GM18526 (cell line): ENCODE data around the gene PHYKPL.

Experiments
- POLR2A ChIP-seq: IDR thresholded peaks from 3 replicates; pipeline ENCODE4 v1.6.1; 2011; ENCODE audit not compliant: insufficient read length; ENCODE audit errors: extremely low read depth

Gene PHYKPL

DNA sequence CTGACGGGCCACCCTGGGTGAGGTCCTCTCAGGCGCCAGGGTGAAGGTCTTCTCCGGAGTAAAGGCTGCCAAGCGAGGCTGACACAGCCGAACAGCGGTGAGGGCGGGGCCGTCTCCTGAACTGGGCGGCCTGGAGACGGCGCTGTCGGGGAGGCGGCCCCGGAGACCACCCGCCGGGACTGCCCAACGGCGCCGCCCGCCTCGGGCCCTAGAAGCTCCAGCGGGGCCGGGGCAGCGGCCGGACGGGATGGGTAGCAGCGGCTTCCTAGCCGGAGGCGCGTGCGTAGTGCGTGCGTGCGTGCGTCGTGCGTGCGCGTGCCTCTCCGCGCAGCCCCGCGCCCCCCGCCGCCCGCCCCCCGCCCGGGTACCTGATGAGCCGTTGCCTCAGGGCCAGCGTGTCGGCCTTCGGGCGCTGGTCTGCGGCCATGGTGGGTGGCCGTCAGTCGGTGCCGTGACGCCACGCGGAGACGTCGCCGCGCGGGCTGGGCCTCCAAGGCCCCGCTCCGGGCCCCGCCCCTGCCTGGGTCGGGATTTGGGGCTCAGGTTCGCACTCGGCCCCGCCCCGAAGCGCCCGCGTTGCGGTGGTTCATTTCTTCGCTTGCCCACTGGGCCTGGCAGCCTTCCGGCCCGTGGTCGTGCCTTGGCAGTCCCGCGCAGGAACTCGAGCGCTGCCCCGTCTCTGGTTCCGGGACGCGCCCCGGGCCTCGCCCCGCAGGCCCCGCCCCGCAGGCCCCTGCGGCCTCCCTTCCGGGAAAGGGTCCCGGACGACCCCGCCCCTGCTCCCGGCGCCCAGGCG lies at the start of gene PHYKPL:
PHYKPL (minus strand) TSS at position 679 of the 796 bp plus-strand sequence; CDS start at position 427, 252 bp downstream.
- peak; percentile 64 for TF ChIP-seq POLR2A

DNA sequence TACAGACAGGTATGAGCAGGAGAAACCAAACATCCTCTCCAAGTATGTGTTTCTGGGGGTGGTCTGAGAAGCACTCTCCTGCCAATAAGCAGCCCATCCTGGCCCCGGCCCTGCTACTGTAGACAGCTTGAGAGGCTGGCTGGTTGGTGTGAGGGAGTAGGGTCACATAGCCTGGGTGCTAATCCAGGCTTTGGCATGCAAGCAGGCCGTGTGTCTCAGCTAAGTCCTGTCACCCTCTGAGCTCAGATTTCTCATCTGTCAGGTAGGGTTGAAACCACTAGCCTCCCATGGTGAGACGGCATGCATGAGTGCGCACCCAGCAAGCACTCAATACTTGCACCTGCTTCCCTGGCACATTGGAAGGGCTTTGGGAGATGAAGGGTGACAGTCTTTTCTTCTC lies 49.8 kb upstream of the PHYKPL start:
- TF ChIP-seq POLR2A, result no peak

DNA sequence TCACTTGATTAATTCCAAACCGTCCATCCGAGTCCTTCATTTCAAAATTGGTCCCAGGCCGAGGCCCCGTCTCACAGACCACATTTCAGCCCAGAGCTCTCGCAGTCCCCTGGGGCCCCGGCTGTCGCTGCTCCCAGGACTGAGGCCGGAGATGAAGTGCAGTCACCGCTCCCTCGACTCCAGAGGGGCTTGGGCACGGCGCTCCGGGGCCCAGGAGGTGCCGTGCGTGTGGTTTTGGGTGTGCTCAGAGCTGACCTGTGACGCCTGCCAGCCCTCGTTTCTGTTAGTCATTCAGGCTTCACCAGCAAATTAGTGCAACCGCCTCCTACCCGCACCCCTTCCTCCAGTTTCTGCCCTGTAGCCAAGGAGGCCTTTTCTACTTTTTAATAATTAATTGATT lies 48.7 kb upstream of the PHYKPL start:
- TF ChIP-seq POLR2A, result no peak

DNA sequence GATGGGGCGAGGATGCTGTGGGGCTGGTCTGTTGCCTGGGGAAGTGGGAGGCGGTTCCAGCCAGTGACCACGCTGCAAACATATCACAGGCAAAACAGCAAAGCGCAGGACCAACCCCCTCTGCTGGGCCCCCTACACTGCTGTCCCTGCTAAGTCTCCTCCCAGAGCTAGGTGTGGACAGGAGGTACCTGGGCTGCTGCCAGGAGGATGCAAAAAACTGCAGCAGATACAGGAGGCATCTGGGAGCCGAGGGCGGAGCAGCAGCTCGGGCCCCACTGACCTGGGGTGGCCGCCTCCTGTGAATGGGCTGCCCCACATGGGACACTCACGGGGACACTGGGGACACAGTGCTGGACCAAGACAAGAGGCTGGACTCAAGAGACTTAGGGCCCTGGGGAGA lies 48.0 kb upstream of the PHYKPL start:
- TF ChIP-seq POLR2A, result no peak

DNA sequence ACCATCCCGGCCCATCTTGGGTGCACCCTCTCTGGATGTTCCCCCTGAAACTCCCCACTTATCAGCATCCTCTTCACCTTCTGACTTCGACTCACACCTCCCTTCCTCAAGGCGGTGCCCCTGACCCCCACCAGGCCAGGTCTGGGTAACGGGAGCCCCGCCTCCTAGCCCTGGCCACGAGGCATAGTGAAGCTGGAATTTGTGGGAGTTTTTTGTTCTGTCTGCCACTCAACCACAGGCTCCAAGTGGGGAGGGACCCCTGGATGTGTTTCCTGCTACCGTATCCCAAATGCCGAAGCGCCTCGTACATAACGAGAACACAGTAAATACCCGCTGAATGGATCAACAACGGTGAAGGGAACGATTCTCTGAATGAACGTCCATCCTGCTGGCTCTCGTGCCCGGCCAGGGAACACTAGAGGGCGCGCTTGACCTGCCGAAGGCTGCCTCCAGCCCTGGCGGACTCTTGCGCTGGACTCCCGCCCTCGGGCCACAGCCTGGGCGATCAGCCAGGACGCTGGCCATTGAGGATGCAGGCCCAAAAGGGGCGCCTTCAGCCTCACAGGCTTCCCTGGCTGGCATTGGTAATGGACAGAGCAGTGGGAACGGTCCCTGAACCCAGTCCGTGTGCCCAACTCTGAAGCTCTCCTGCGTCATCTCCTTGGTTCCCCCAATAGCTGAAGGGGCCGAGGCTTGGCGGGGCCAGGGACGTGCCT lies 47.3 kb upstream of the PHYKPL start:
- TF ChIP-seq POLR2A, result no peak

DNA sequence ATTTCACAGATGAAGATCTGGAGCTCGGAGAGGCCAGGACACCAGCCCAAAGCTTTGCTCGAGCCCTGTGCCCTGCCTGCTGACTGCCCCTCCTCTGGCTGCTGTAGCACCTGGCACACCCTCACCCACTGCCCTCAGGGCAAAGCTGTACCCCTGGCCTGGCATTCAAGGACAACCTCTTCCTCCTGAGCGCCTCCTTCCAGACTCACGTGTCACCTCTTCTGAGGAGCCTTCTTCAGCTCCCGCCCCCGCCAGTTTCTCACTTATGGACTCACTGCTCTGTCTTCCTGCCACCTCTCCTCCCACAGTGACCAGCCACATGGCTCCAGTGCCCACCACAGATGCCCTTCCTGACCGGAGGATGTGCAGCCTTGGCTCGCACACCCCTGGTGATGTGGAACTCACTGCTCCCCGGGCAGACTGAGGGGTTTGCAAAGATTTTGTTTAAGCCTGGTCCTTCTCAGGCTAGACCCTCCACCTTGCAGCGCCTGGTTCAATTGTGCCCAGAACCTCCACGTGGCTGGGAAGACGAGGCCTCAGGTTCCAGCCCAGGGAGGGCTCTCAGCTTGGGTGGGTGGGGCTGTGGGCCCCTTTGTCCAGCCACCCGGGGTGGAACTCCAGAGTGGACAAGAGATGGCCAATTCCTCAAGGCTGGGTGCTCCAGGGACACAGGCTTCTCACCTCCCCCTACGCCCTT lies 46.6 kb upstream of the PHYKPL start:
- no peak for TF ChIP-seq POLR2A

DNA sequence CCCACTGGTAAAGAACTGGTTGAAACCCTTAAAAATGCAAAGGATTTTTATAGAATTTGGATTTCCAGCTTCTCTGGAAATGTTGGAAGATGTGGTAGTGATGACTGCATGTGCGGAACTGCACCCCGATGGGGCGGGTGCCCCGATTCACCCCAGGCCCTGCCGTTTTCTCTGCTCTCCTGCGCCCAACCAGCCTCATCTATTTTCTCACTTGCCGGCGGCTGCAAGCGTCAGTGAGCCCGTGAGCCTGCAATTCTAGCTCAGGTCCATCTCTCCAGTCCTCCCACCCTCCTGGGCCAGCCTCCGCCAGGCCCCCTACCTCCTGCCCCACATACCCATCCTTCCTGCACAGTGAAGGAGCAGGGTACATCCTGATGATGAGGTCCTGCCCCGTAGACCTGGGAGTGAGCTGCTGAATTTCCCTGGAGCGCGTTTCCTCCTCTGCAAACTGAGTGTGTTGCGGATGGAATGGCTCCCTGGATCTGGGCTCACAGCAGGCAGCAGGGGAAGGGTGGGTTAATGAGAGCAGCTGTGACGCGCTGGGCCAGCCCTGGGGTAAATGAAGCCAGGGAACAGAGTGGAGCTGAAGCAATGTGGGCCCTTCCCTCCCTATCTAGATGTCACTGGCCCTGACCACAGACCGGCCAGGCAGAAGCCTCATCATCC lies 45.9 kb upstream of the PHYKPL start:
- no peak for TF ChIP-seq POLR2A

DNA sequence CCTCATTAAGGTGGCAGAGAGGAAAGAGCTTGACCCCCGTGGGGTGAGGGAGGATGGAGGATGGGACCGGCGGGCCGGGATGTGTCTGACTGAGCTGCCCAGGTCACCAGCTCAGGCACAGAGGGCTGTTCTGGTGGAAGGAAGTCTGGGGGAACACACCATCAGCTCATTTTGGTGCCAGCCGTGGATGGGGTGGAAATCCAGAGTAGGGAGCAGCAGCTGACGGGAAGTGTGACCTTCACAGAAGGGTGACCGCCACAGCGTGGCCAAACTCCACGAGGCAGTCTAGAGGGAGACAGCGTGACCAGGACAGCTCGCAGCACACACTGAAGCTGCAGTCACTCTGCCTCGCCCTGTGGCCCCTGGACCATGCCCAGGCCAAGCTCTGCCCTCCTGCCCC lies 45.3 kb upstream of the PHYKPL start:
- no peak for TF ChIP-seq POLR2A

DNA sequence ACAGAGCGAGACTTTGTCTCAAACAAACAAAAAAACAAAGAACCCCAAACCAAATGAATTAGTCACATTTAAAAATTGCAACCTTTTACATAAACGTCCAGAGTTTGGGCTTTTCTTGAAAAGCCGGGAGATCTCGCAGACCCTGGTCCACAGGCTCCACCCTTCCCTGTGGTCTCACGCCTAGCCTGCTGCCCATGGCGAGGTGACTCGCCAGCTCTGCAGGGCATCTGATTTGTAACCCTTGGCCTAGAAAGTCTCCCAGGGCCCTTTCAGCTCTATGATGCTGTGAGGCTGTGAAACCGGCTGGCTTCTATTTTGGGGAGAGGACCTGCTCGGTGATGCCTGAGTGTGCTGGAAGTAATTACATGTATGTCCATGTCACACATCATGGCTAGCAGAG lies 44.7 kb upstream of the PHYKPL start:
- TF ChIP-seq POLR2A, result no peak

DNA sequence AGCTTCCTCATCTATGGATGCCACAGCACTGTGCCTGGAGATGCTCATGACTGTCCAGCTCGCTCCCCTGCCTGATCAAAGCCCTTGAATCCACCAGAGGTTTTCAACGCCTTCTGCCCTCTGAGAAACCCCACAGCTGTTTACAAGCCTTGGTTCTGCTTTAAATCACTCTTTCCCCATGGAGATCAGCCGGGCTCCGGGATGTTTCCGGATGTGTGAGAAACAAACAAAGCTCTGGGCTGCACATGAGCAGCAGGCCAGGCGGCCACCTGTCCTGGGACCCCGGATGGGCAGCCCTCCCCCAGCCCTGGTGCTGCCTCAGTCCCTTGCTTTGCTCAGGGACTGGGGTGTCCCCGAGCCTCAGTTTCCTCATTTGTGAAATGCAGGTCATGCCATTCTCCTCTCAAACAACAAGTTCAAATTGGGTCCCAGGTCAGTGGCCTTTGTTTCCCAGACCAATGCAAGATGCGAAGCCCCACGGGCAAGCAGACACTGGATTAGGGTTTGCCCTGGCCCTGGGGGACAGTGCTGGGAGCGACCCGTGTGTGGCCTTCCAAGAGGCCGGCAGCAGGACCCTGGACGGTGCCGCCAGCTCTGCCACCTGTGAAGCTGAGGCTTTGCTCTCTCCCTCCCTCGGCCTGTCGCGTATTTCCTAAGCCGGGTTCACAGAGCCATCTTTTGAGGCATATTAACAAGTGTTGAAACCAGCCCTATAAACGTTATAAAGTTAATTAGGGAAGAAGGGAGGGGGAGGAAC lies 42.4 kb upstream of the PHYKPL start:
- TF ChIP-seq POLR2A, result no peak

DNA sequence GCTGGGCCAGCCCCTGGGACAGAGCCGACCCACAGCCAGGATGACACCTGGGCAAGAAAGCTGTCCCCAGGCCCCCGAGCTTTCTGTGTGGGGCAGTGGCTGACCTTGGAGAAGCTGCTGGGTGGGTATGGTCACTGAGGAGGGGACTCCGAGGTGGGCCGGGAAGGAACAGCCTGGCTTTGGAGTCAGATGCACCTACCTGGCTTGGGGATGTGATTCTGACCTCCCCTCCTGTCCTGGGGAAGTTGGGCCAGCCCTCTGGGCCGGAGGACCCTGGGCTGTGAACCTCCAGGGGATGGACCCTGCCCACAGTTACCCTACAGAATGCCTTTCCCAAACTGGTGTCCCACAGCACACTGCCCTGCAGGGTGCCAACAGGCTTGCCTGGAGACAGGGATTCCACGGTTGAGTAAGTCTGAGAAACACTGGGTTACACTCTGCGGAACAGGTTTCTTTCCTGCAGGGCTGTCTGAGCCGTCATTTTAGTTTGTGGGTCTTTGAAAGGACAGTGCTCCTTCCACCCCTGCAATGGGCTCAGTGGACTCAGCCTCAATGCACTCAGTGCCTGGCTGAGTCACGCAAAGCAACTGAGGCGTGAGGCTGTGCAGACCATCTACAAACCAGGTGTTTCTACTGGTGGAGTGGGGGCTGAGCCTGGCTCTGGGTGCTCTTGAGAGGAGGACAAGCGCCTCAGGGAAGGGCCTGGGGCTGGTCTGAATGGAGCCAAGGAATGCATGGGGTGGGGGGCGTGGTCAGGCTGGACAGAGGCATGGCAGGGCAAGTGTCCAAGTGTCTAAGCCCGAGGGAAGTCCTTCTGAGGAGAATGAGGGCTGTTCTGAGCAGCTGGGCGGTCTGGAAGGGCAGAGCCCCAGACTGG lies 41.3 kb upstream of the PHYKPL start:
- TF ChIP-seq POLR2A, result no peak

DNA sequence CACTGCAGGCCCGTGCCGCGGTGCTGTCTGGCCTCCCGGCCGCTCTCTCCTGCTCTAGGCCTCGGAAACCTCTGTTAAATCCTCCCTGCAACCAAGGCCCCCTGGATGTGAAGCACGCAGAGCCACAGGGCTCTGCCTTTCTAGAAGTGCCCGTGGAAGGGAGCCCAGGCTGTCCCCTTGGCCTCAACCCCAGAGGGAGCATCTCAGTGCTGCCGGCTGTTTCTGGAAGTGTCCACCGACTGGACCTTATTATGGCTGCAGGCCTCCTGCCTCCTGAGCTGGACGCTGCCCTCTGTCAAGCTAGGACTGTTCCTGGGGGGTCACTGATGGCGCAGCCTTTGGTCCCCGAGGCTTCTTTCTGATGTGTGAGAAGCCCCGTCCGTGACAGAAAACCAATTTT lies 40.4 kb upstream of the PHYKPL start:
- no peak for TF ChIP-seq POLR2A

DNA sequence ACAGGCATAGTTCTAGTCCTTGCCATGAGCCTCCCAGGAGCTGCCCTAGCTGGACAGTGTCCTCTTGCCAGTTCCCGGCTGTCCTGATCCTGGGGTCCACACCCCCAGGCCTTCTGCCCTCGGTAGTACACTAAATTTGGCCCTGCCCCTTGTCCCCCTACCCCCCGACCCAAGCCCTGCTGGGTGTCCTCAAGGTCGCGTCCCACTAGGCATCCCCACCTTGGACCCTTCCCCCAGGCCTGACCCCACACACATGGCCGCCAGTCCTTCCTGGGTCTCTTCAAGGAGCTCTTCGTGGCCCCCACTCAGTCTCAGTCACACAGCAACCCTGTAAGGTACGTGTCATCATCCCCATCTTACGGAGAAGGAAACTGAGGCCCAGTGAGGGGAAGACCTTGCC lies 40.0 kb upstream of the PHYKPL start:
- TF ChIP-seq POLR2A, result no peak
